ENCODE results near the gene PARP16.

DNA sequence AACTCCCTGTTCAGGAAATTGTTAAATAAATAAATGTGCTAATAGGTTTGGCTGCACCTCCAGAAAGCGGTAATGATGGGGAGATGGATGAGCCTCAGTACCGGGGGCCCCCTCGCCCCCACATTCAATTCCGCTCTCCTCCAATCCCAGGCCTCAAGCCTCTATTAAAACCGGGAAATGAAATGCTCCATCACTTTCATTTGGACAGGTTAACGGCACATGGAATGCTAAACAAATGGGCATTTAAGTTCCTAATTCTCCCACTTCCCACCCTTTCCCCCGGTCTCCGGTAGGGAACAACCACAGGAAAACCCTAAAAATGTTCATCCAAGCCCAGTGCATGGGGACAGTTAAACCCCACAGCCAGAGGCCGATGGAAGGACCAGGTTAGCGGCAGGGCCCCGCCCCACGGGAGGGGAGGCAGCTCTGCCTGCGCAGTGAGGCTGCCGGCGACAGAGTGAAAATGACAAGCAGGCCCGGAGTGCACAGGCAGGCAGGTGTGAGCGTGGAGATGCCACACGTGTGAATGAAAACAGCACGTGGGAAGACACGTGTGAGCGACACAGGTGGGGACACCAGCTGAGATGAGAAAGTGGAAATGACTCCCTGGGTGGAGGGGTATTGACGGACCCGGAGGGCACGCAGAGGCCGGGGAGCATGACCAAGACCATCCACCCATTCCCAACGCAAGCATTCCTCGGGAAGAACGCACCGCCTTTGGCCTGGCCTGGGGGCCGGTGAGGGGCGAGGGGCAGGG is 45.9 kb upstream of the PARP16 start:
- no peak for TF ChIP-seq POLR2AphosphoS5 (IDR thresholded peaks at IDR 0.05)
- TF ChIP-seq, protein P1, sequence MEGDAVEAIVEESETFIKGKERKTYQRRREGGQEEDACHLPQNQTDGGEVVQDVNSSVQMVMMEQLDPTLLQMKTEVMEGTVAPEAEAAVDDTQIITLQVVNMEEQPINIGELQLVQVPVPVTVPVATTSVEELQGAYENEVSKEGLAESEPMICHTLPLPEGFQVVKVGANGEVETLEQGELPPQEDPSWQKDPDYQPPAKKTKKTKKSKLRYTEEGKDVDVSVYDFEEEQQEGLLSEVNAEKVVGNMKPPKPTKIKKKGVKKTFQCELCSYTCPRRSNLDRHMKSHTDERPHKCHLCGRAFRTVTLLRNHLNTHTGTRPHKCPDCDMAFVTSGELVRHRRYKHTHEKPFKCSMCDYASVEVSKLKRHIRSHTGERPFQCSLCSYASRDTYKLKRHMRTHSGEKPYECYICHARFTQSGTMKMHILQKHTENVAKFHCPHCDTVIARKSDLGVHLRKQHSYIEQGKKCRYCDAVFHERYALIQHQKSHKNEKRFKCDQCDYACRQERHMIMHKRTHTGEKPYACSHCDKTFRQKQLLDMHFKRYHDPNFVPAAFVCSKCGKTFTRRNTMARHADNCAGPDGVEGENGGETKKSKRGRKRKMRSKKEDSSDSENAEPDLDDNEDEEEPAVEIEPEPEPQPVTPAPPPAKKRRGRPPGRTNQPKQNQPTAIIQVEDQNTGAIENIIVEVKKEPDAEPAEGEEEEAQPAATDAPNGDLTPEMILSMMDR (IDR thresholded peaks at IDR 0.05) = no peak
